HG03095 (cell line): Measurements from ENCODE around the gene ADAMTS5.

ENCODE experiments used
- ATAC-seq: cut with Tn5 transposase; IDR thresholded peaks from one replicate; pipeline ENCODE4 v1.9.1; 2021; ENCODE audit warnings: moderate library complexity; ENCODE audit not compliant: unreplicated experiment

Gene ADAMTS5

GRCh38 chr21:26949830-26950229 is 17.1 kb downstream of the ADAMTS5 start:
- no peak for ATAC-seq

DNA sequence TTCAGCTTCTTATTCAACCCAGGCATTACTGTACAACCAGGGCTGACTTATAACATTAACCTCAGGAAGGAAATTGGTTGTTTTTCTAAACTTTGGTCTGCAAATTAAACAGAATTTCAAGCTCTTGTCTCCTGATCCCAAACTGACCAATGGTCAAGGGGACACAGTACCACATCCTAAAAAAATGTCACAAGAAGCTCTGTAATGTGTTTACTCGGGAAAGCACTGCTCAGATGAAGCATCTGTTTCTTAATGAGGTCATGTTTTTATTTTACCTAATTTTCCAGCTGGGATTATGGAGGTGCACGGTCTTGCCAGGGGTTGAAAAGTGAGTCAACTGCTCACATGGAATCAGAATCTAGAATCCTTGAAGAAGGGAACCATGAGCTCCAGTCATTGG is 18.7 kb downstream of the ADAMTS5 start:
- ATAC-seq = no peak

DNA sequence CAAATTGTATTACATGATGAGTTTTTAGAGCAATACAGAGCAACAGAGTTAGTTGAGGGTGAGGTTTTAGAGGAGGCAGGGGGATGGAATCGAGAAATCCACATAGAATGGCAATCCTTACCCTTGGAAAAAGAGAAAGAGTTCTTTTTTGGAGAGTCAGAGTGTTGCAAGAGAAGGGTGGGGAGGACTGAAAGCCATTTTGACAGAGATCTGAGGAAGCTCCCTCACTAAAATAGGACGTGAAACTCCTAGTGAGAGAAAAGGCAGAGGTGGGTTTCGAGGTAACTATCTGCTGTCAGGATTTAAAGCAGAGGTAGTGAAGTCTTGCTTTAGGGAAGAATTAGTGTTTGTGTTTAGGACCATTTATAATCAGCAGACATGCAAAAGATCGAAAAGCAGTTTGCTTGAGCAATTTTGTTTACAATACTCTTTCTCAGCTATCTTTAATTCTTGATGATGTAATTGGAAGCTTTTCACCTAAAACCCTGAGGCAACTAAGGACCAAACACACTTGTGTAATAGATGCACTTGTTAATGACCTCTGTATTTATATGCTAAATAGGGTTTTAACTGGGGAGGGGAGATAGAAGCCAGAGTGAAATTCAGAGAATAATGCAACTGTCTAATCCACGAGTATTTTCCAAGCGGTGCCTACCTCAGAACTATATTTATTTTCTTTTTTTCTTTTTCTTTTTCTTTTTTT is 20.0 kb downstream of the ADAMTS5 start:
- no peak for ATAC-seq

- no peak for ATAC-seq
Observed at GRCh38 chr21:26945916-26946675, 20.8 kb downstream of the ADAMTS5 start.

DNA sequence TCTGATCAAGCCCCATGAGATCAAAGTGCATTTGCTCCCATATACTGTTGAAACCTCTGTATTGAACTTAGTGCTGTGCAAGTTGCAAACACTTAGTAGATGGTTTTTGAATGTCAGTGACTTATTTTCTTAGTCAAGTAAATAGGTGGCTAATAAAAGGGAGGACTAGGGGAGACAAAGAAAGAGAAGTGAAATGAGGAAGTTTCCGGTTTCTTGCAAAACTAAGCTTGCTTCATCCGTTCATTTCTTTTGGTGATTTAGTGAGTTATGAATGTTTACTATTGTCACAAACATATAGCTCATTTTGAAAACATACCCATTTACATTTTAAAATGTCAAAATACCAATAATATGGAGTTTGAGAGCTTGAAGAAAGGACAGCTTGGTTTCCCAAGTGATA is 23.0 kb downstream of the ADAMTS5 start:
- no peak for ATAC-seq

DNA sequence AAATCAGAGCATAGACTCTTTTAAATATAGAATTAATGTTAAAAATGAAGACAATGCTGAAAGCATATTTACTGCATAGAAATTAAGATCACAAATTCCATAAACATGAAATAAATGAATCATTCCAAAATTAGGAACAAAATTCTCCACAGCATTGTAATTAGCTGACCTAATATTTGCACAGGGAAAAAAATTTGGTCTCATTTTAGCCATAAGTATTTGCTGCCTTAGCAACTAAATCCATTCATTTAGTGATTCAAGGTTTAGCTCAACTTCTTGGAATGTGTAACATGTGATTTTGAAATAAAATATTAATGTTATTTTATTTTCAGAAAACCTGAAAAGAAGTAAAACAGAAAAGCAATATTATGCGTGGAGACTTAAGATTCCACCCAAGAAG is 25.5 kb downstream of the ADAMTS5 start:
- ATAC-seq = no peak

- ATAC-seq = no peak
Observed at GRCh38 chr21:26939601-26940111, 27.2 kb downstream of the ADAMTS5 start.

- ATAC-seq = no peak
Observed at GRCh38 chr21:26936641-26937040, 30.2 kb downstream of the ADAMTS5 start.

GRCh38 chr21:26935977-26936376 is 30.9 kb downstream of the ADAMTS5 start:
- no peak for ATAC-seq

GRCh38 chr21:26934383-26934782 is 32.5 kb downstream of the ADAMTS5 start:
- ATAC-seq = no peak

DNA sequence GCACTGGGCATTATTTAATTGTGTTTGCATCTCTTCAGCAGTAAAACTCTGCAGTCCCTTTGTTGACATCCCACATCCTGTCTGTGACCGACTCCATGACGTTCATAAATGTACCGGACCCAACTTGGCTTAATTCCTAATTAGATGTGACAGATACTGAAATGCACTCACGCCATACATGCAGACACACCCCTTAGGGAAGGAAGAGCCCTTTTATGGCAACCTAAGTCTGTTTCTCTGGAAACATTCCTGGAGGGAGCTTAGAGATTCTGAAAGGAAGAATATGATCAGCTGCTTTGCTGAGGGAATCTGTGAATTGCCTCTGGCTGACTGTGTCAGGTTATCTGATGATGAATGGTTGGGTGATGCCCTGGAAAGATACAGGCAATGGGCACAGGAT is 33.4 kb downstream of the ADAMTS5 start:
- ATAC-seq = no peak

- no peak for ATAC-seq
Observed at GRCh38 chr21:26925636-26926035, 41.3 kb downstream of the ADAMTS5 start.

- no peak for ATAC-seq
Observed at GRCh38 chr21:26925122-26925521, 41.8 kb downstream of the ADAMTS5 start.

DNA sequence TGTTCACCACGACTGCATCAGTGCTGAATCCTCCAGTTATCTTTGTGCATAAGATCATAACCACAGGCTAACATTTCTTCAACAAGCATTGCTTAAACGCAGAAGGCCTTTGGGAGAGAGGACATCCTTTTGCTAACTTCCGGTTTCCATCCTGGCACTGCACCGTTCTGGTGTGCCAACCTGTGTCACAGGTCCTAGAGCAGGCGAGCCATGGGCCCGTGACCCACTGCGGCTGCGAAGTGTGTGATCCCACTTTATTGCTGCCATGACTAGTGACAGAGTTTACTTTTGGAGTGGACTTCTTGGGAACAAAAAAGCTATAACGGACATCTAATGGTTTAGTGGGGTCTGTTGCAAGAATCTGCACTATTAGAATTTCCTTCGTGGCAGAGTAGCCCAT is 42.9 kb downstream of the ADAMTS5 start:
- ATAC-seq = no peak

GRCh38 chr21:26920055-26920454 is 46.8 kb downstream of the ADAMTS5 start:
- ATAC-seq = no peak

DNA sequence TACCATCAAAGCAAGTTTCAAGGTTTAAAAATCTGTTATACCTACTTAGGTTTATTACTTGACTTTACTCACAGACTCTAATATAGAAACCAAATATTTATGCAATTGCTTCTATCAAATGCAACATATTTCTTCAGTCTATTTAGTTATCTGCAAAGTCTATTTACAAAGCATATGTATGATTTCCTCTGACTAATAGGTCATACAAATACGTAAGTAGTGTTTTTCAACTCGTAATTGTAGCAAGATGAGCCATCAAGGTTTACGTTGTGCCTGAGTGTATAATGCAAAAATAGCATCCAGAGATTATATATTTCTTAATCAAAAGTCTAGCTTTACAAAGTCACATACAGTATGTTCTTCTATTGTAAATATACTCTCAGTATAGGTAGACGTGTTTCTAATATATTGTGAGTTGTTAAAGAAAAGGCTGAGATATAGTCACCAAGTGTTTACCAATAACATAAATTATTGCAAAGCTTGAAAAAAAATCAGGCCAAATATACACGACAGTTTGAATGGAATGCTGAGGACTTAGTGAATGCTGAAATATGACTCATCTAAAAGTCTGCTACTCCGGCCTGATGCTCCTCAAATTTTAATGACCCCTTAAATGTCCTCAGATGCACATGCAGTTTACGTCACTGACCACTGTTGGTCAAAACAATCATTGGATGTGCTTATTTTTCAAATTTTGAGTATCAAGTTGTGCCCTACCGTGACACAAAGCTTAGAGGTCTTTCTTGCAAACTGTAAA is 48.4 kb downstream of the ADAMTS5 start:
- ATAC-seq = no peak

DNA sequence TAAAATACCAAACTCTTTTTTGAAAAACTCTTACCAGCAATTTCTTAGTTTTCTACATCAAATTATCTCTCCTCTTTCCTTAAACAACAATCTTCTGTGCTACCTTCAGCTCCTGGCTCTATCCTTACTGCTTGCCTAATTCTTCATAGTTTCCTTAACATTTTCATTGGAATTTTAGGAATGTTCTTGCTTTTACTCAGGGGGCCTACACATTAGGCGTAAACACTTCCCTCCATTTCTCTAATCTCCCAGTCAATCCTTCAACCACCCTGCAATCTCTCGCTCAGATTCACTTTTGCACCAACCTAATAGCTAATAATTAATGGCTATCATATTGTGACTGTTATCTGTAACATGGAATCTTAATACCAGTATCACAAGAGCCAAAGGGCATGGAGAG is 50.1 kb downstream of the ADAMTS5 start:
- no peak for ATAC-seq

DNA sequence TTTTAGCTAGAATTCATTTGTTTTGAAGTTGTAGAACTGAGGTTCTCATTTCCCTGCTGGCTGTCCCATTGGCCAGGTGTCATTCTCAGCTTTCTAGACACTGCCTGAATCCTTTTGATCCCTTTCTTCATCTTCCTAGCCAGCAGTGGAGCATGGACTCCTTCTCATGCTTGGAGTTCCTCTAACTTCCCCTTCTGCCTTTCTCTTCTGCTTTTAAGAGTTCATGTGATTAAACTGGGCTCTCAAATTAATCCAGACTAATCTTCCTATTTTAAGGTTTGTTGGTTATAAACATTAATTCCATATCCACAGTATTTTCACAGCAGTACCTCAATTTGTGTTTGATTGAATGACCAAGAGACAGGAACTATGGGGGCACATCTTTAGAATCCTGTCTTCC is 52.3 kb downstream of the ADAMTS5 start:
- no peak for ATAC-seq

DNA sequence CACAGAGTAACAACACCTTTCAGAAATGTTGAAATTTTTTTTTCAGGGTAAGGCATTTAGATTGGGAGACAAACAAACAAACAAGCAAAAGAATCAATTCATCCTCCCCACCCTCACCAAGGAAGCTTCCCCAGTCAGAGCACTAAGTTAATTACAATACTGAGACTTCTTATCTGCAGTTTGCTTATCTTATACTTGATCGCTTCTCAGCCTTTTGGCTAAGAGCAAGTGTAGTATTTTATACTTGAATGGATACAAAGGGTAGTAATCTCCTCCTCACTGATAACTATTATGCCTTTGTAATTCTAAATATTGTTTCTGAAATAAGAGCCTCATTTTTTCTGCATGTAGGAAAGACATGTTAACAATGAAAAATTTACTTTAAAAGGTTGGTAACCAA is 54.4 kb downstream of the ADAMTS5 start:
- no peak for ATAC-seq

DNA sequence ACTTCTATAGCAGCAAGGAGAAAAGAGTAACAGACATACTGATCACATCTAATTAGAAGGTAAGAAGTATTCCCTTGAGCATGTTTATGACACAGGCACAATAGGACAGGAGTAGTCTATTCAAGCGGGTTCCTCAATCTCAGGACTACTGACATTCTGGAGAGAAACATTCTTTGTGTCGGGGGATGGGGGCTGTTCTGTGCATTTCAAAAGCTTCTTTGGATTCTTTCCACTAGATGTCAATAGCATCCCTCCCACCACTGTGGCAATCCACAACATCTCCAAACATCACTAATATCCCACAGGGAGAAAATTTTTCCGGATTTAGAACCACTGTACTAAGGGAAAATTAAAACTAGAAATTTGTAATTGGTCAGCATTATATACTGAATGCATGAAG is 56.9 kb downstream of the ADAMTS5 start:
- ATAC-seq = no peak

GRCh38 chr21:26900980-26901379 is 65.9 kb downstream of the ADAMTS5 start:
- ATAC-seq = no peak

DNA sequence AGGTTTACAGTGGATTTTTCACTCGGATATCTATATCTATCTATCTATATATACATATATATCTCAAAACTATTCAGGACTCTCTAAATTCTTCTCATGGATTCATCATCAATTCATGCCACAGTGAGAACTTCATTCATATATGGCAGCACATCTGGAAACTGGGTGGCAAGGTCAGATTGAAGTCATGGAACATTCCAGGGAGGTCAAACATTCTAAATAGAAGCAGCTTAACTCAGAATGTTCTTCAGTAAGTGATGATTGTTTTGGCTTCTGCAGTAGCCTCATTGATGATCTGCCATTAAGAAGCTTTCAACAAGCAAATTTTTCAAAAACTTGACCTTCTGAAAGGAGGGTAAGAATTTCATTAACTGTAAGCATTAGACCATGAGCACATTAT is 74.7 kb downstream of the ADAMTS5 start:
- ATAC-seq = no peak
